GM21367 (cell line): ENCODE measurements around the gene LDOC1.
"Not testable (repeated sequence)": the region's sequence is repeated elsewhere in the genome, so short reads cannot be mapped to it uniquely, and the experiment has no call there.

ENCODE experiments used
- ATAC-seq: cut with Tn5 transposase; IDR thresholded peaks from one replicate; pipeline ENCODE4 v1.9.1; 2021; ENCODE audit not compliant: unreplicated experiment

The LDOC1 gene

GRCh38 chrX:141176586-141177451 is at the start of gene LDOC1:
Gene LDOC1, minus strand, starts transcription at chrX:141177129. Its CDS starts 108 bp downstream, at chrX:141177021.
- no peak for ATAC-seq

GRCh38 chrX:141221611-141222010 is 44.7 kb upstream of the LDOC1 start:
- no peak for ATAC-seq

GRCh38 chrX:141220342-141221008 is 43.5 kb upstream of the LDOC1 start:
- ATAC-seq = no peak

- ATAC-seq = no peak
These were observed 37.3 kb upstream of the LDOC1 start for GRCh38 chrX:141214196-141214595.

GRCh38 chrX:141201962-141202361 is 25.0 kb upstream of the LDOC1 start:
- ATAC-seq = no peak

- ATAC-seq = not testable (repeated sequence)
These were observed 11.6 kb upstream of the LDOC1 start for GRCh38 chrX:141188573-141188972.

GRCh38 chrX:141185366-141185765 is 8.4 kb upstream of the LDOC1 start:
- no peak for ATAC-seq

- no peak for ATAC-seq
These were observed 6.1 kb upstream of the LDOC1 start for GRCh38 chrX:141183000-141183399.

GRCh38 chrX:141180851-141181250 is 3.9 kb upstream of the LDOC1 start:
- ATAC-seq = no peak

- no peak for ATAC-seq
These were observed 1.1 kb downstream of the LDOC1 start for GRCh38 chrX:141175786-141176185.

- no peak for ATAC-seq
These were observed 12.5 kb downstream of the LDOC1 start for GRCh38 chrX:141164406-141164805.

- no peak for ATAC-seq
These were observed 18.8 kb downstream of the LDOC1 start for GRCh38 chrX:141158084-141158483.

- ATAC-seq = not testable (repeated sequence)
These were observed 21.7 kb downstream of the LDOC1 start for GRCh38 chrX:141155231-141155630.

- no peak for ATAC-seq
These were observed 34.0 kb downstream of the LDOC1 start for GRCh38 chrX:141142946-141143345.

- no peak for ATAC-seq
These were observed 43.7 kb downstream of the LDOC1 start for GRCh38 chrX:141133272-141133671.

GRCh38 chrX:141127146-141127545 is 49.8 kb downstream of the LDOC1 start:
- ATAC-seq = no peak
